Mucosa of descending colon (tissue), 3 donors: Measurements from ENCODE around the gene ULK3. TPM values are rescaled to one million over a fixed set of nuclear protein-coding genes. Genes with fewer than 3 reads are reported as not detected.
A peak's percentile ranks its signal among the peaks of the same experiment; 100 is the strongest.

ENCODE experiments used
- ATAC-seq: fragments of 200-7000 bp; cut with Tn5 transposase; one replicate; pipeline ENCODE4 v1.9.1; 2020; ENCODE audit warnings: mild to moderate bottlenecking, moderate library complexity
- DNase-seq, 3 donors: peaks; one replicate each; pipeline ENCODE4 v3.0.0-alpha.2; 2020
- H3K36me3 ChIP-seq: fragments of 200-600 bp; one replicate; pipeline ENCODE4 v1.8.0; 2021; ENCODE audit warnings: low read depth, mild to moderate bottlenecking
- H3K4me1 ChIP-seq: fragments of 200-600 bp; one replicate; pipeline ENCODE4 v1.8.0; 2021; ENCODE audit warnings: low read depth, mild to moderate bottlenecking
- H3K4me3 ChIP-seq: fragments of 200-600 bp; one replicate; pipeline ENCODE4 v1.8.0; 2021; ENCODE audit warnings: mild to moderate bottlenecking
- H3K9me3 ChIP-seq: fragments of 200-600 bp; one replicate; pipeline ENCODE4 v1.8.0; 2021; ENCODE audit warnings: mild to moderate bottlenecking
- intact Hi-C, 2 donors: fragments of 100-400 bp; cut with DNase I in 1 of 2; cut with micrococcal nuclease in 1 of 2; formaldehyde crosslinking; loops; one replicate each; pipeline versions ENCODE4 v1.11.0 to v1.11.1; 2022; cut with DNase I, micrococcal nuclease
- total RNA-seq, 3 donors: library from RNA; stranded (reverse); fragmentation: NEBNext Ultra II Directional in 2 of 3; extraction: Animal tissue kit (Norgen Biotek cat#: 25700) in 2 of 3; gene quantifications; one replicate each; pipeline versions ENCODE4 v1.2.1 to v1.2.4, GENCODE V29; 2021 to 2023
- TF ChIP-seq, protein P1 (sequence below): fragments of 200-600 bp; IDR thresholded peaks from one replicate; pipeline ENCODE4 v1.8.0; 2022; ENCODE audit warnings: antibody characterized with exemption, mild to moderate bottlenecking
- donor health status: DM: no; HTN: no; CAD: no; lungs with moderate emphysema.
- donor health status: DM: no; HTN: no; CAD: no.
- donor health status: DM: no; HTN: yes; CAD: no.

The ULK3 gene
- total RNA-seq, 3 donors from 2014 or later = 66.5 to 89.3 (median 73.1) TPM

GRCh38 chr15:74794970-74795349 lies 48.0 kb downstream of the ULK3 start:
- ATAC-seq (no peak), DNase-seq (no peak)
- Histone ChIP-seq H3K36me3 (no peaks in the 10 kb centered on the region), H3K9me3 (no peaks in the 10 kb centered on the region), H3K4me3 (no peak overlapping the region), H3K4me1 (peaks cover 33% of the 10 kb centered on the region)
- intact Hi-C loops = no loop called here
- TF ChIP-seq, protein P1, sequence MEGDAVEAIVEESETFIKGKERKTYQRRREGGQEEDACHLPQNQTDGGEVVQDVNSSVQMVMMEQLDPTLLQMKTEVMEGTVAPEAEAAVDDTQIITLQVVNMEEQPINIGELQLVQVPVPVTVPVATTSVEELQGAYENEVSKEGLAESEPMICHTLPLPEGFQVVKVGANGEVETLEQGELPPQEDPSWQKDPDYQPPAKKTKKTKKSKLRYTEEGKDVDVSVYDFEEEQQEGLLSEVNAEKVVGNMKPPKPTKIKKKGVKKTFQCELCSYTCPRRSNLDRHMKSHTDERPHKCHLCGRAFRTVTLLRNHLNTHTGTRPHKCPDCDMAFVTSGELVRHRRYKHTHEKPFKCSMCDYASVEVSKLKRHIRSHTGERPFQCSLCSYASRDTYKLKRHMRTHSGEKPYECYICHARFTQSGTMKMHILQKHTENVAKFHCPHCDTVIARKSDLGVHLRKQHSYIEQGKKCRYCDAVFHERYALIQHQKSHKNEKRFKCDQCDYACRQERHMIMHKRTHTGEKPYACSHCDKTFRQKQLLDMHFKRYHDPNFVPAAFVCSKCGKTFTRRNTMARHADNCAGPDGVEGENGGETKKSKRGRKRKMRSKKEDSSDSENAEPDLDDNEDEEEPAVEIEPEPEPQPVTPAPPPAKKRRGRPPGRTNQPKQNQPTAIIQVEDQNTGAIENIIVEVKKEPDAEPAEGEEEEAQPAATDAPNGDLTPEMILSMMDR = no peak

DNA sequence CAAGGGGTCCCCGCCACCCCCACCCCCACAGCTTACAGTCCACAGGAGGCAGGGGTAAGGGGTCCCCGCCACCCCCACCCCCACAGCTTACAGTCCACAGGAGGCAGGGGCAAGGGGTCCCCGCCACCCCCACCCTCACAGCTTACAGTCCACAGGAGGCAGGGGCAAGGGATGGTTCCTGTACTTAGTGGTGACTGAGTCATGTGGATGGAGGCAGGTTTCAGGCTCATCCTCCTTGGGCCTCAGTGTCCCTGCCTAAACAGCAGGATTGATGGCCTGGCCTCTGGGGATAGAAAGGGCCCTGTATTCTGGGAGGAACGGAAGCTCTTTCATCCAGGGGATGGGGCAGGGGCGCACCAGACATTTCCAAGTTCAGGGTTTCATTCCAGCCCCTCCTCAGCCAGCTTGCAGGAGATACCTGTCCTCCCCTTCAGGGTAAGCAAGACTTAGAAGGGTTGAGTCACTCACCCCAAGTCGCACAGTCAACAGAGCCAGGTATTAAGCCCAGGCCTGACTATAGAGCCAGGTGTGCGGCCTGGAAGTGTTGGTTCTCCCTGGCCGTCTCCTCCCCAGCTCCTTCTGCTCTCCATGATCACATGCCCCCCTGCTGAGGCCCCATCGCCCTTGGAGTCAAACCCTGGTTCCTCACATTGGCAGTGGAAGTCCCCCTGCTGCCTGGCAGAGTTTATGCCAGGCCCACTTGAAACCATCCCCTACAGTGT lies 48.5 kb downstream of the ULK3 start:
- Histone ChIP-seq H3K4me1 (peaks cover 35% of the 10 kb centered on the region), H3K9me3 (no peaks in the 10 kb centered on the region), H3K4me3 (no peak overlapping the region), H3K36me3 (no peaks in the 10 kb centered on the region)
- TF ChIP-seq, protein P1 = no peak
- ATAC-seq (no peak), DNase-seq (no peak)
- intact Hi-C loops = no loop called here

GRCh38 chr15:74793135-74794028 lies 49.6 kb downstream of the ULK3 start:
- DNase-seq (no peak), ATAC-seq (no peak)
- no peak overlapping the region for H3K4me3 ChIP-seq
- H3K36me3 ChIP-seq = no peaks in the 10 kb centered on the region
- H3K9me3 ChIP-seq = no peaks in the 10 kb centered on the region
- peaks cover 41% of the 10 kb centered on the region for H3K4me1 ChIP-seq
- intact Hi-C loops = no loop called here
- TF ChIP-seq, protein P1 = no peak

DNA sequence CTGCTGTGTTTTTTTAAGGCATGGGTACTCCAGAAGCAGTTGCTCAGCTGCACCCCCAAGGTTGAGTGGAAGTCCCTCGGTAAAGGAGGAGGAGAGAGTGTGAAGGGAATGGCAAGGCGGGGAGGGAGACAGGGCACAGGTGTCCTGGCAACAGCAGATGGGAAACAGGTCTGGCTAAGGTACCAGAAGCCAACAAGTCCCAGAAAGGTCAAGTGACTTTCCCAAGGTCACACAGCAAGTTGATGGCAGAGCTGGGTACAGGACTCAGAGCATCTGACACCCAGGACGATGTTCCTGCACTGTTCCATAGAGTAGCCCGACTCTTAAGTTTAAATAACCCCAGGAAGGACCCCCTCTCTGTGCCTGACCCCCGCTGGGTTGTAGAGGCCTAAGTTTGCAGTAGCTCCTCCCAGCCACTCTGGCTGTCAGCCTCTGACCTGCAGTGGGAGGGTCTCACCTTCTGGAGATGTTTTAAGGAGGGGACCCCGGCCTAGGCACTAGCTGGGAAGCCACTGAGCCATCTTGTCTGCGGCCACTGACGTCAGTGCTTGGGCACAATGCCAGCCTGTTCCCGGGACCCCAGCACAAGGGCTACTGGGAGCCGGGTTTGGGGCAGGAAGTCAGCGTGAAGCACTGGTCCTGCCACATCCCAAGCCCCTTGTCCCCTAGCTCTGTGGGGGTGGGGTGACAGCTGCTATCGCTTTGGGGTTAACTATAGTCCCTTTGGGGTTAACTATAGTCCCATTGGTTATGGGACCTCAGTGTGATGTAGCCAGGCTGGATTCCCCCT lies 50.5 kb downstream of the ULK3 start:
- DNase-seq (peak in 2 of 3 donors; percentile 24 to 78), ATAC-seq (no peak)
- Histone ChIP-seq H3K4me1 (peaks cover 46% of the 10 kb centered on the region), H3K9me3 (no peaks in the 10 kb centered on the region), H3K36me3 (no peaks in the 10 kb centered on the region), H3K4me3 (no peak overlapping the region)
- intact Hi-C loops = no loop called here
- TF ChIP-seq, protein P1 = no peak

DNA sequence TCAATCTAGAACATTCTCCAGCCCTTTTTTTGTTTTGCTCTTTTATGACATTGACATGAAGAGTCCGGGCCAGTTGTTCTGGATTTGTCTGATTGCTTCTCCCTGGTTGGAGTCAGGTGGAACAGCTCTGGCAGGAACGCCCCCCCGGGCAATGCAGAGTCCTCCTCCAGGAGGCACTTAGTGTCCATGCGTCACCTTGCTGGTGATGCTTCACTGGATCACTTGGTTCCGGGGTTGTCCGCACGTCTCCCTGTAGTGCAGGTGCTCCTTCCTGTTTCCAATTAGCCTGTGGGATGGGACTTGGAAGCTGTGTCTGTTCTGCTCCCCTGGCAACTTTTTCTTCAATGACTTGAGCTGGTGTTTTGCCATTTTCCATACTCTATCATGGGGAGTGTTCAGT lies 51.3 kb downstream of the ULK3 start:
- no peak overlapping the region for H3K4me3 ChIP-seq

More for the DNA sequence above, 51.3 kb downstream of the ULK3 start:
- DNase-seq = no peak
- TF ChIP-seq, protein P1 = no peak
- Histone ChIP-seq H3K9me3 (no peaks in the 10 kb centered on the region), H3K36me3 (no peaks in the 10 kb centered on the region), H3K4me1 (peaks cover 54% of the 10 kb centered on the region)
- no peak for ATAC-seq
- intact Hi-C loops = no loop called here
